Keratinocyte (primary cell): ENCODE data around the gene ANTKMT. TPM values are rescaled to one million over a fixed set of nuclear protein-coding genes. Genes with fewer than 3 reads are reported as not detected.

Experiments
- DNase-seq: peaks from one replicate; pipeline ENCODE4 v3.0.0-alpha.2; 2011; ENCODE audit warnings: low read depth, missing footprints, low spot score
- FAIRE-seq: peaks from 2 replicates; lab custom pipeline; 2011; peaks lifted over from hg19 to GRCh38; lab: Jason Lieb, UNC
- H2AFZ ChIP-seq: 2 replicates; pipeline ENCODE4 v1.6.0; 2012; ENCODE audit warnings: low read length, control low read depth, inconsistent platforms; ENCODE audit not compliant: control insufficient read depth
- H3K27ac ChIP-seq: 2 replicates; pipeline ENCODE4 v1.5.1; 2011; ENCODE audit warnings: low read length; ENCODE audit not compliant: control insufficient read depth, insufficient read depth
- H3K27me3 ChIP-seq: 3 replicates; pipeline ENCODE4 v1.6.0; 2011; ENCODE audit warnings: low read length; ENCODE audit not compliant: control insufficient read depth, insufficient read depth; ENCODE audit errors: extremely low read depth
- H3K36me3 ChIP-seq, 2 experiments: 2 replicates in 1 of 2; 3 replicates in 1 of 2; pipeline ENCODE4 v1.5.1; 2011; ENCODE audit warnings: low read length in 2 of 2, mild to moderate bottlenecking in 1 of 2; ENCODE audit not compliant: control insufficient read depth in 2 of 2, insufficient read depth in 2 of 2; ENCODE audit errors: extremely low read depth in 1 of 2
- H3K4me1 ChIP-seq: 3 replicates; pipeline ENCODE4 v1.5.1; 2011; ENCODE audit warnings: low read length; ENCODE audit not compliant: control insufficient read depth, insufficient read depth; ENCODE audit errors: extremely low read depth
- H3K4me2 ChIP-seq: 3 replicates; pipeline ENCODE4 v1.6.0; 2011; ENCODE audit warnings: low read depth, low read length; ENCODE audit not compliant: control insufficient read depth, insufficient read depth; ENCODE audit errors: extremely low read depth
- H3K4me3 ChIP-seq, 3 experiments: fragments of 200-600 bp in 1 of 3; sonication (generic) in 1 of 3; 2 replicates in 2 of 3; 3 replicates in 1 of 3; pipeline ENCODE4 v1.5.1; 2011 to 2016; ENCODE audit warnings: low read length in 3 of 3, mild to moderate bottlenecking in 3 of 3, control low read depth in 2 of 3, inconsistent platforms in 1 of 3, low read depth in 1 of 3, mixed read lengths in 1 of 3, mixed run types in 1 of 3, moderate library complexity in 1 of 3; ENCODE audit not compliant: control insufficient read depth in 2 of 3, insufficient read depth in 2 of 3; ENCODE audit errors: extremely low read depth in 1 of 3
- H3K79me2 ChIP-seq: 2 replicates; pipeline ENCODE4 v1.6.0; 2012; ENCODE audit warnings: low read length; ENCODE audit not compliant: control insufficient read depth, insufficient read depth
- H3K9ac ChIP-seq: 3 replicates; pipeline ENCODE4 v1.6.0; 2011; ENCODE audit warnings: low read length; ENCODE audit not compliant: control insufficient read depth, insufficient read depth; ENCODE audit errors: extremely low read depth
- H3K9me1 ChIP-seq: 3 replicates; pipeline ENCODE4 v1.6.0; 2011; ENCODE audit warnings: low read length; ENCODE audit not compliant: control insufficient read depth, insufficient read depth; ENCODE audit errors: extremely low read depth
- H3K9me3 ChIP-seq: 2 replicates; pipeline ENCODE4 v1.5.1; 2012; ENCODE audit warnings: low read depth, low read length; ENCODE audit not compliant: control insufficient read depth
- H4K20me1 ChIP-seq: 3 replicates; pipeline ENCODE4 v1.6.0; 2011; ENCODE audit warnings: low read length; ENCODE audit not compliant: control insufficient read depth, insufficient read depth; ENCODE audit errors: extremely low read depth
- EZH2 ChIP-seq: IDR thresholded peaks from one replicate; pipeline ENCODE4 v1.6.1; 2012; ENCODE audit warnings: inconsistent platforms, mild to moderate bottlenecking, low read length, moderate library complexity
- dilution Hi-C: fragments of 300-500 bp; cut with MboI; formaldehyde crosslinking; loops from one replicate; pipeline ENCODE4 v1.7.0; 2020; ENCODE audit warnings: low sequenced_read_pairs; ENCODE audit not compliant: extremely low pct_ligation_motif_present
- polyA plus RNA-seq, 5 experiments: library from polyadenylated mRNA; depleted of rRNA in 3 of 5; stranded (reverse) in 3 of 5; stranded (forward) in 1 of 5; unstranded in 1 of 5; fragments of >200 nt; gene quantifications; 1 replicate in 1 of 5; 2 replicates in 3 of 5; 3 replicates in 1 of 5; pipeline versions ENCODE4 v1.2.1 to v1.2.3, GENCODE V29; 2011 to 2012; ENCODE audit warnings: missing spikeins in 2 of 5, low read depth in 1 of 5, low replicate concordance in 1 of 5
- TF ChIP-seq, protein P1 (sequence below), 3 experiments: IDR thresholded peaks in 1 of 3; conservative IDR thresholded peaks in 1 of 3; optimal IDR thresholded peaks in 1 of 3; 2 replicates in 2 of 3; 3 replicates in 1 of 3; pipeline versions ENCODE3 to v1.5.1; 2011; ENCODE audit warnings: low read length in 3 of 3, mild to moderate bottlenecking in 3 of 3, moderate library complexity in 2 of 3, control low read depth in 1 of 3, inconsistent platforms in 1 of 3; ENCODE audit not compliant: insufficient read depth in 2 of 3; ENCODE audit errors: extremely low read depth in 1 of 3

ANTKMT gene
- polyA plus RNA-seq, 1 donor (not counting 4 experiments of a cell fraction or from before 2014, with no cell fraction given), result 5.6 TPM

DNA sequence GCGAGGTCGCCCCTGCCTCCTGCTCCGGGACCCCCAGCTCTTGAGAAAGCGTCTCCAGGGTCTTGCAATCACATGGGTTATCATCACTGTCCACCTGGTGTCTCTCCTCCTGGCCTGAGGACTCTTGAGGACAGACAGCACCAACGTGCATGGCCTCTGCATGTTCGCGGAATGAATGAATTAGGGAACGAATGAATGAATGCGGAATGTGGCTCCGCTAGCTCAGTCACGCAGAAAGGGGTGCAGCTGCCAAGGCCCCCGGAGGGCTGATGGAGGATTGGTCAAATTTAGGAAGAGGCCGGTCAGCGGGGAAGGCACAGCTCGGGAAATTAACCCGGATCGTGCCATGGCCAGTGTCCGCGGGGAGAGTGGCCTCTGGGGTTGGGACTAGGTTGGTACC is 18.6 kb upstream of the ANTKMT start:
- peaks cover 5% of the 10 kb centered on the region for H4K20me1 ChIP-seq
- no peak for DNase-seq
- H3K9me3 ChIP-seq, result no peaks in the 10 kb centered on the region
- H3K79me2 ChIP-seq, result no peaks in the 10 kb centered on the region
- no peak overlapping the region for H3K4me3 ChIP-seq
- dilution Hi-C loops, result no loop called here
- no peak for FAIRE-seq
- no peak overlapping the region for H2AFZ ChIP-seq
- H3K27me3 ChIP-seq, result peaks cover 68% of the 10 kb centered on the region
- no peak overlapping the region for H3K9ac ChIP-seq
- H3K27ac ChIP-seq, result no peak overlapping the region
- H3K4me2 ChIP-seq, result no peak overlapping the region
- H3K9me1 ChIP-seq, result no peaks in the 10 kb centered on the region
- no peak for TF ChIP-seq EZH2
- H3K36me3 ChIP-seq, result no peaks in the 10 kb centered on the region
- no peaks in the 10 kb centered on the region for H3K4me1 ChIP-seq

DNA sequence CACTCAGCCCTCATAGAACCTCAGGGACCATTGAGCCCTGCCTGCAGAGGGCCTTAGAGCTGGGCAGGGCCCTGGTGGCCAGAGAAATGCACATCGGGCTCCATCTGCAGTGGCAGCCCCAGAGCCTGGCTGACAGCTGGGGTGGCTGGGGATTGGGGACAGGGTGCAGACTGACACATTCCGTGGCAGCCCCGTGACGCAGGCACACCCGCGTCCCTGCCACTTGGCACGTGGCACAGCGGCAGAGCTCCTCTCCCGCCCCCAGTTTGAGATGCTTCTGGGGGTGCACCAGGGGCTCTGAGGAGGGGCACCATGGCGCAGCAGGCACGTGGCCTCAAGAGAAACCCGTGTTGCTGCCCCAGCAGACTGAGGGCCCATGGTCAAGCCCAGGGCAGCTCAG is 17.5 kb upstream of the ANTKMT start:
- Histone ChIP-seq H3K9me3 (no peaks in the 10 kb centered on the region), H3K9me1 (no peaks in the 10 kb centered on the region), H3K4me1 (no peaks in the 10 kb centered on the region), H3K36me3 (no peaks in the 10 kb centered on the region), H2AFZ (no peak overlapping the region), H4K20me1 (peaks cover 5% of the 10 kb centered on the region), H3K79me2 (no peaks in the 10 kb centered on the region), H3K27me3 (peaks cover 79% of the 10 kb centered on the region), H3K4me2 (no peak overlapping the region), H3K9ac (no peak overlapping the region), H3K4me3 (no peak overlapping the region), H3K27ac (no peak overlapping the region)
- no peak for FAIRE-seq
- dilution Hi-C loops, result no loop called here
- DNase-seq, result no peak
- no peak for TF ChIP-seq EZH2

DNA sequence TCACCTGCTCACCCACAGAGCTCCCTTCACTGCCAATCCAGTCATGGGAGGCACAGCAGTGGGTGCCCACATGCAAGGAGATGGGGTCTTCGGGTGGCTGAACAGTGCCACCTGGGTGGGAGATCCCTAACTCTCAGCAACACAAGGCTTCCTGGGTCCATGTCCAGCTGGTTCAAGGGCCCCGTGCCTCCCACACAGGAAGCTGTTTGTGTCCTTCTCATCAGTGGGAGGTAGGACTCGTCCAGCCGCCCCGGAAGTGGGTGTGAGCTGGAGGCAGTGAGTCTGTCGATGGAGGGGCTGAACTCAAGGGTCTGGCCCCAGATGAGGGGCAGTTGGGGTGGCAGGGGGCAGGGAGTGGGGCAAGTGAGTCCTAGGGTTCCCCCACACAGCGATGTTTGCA is 16.9 kb upstream of the ANTKMT start:
- Histone ChIP-seq H3K27me3 (peaks cover 85% of the 10 kb centered on the region), H3K36me3 (no peaks in the 10 kb centered on the region), H3K9me3 (no peaks in the 10 kb centered on the region), H3K4me1 (no peaks in the 10 kb centered on the region), H3K79me2 (no peaks in the 10 kb centered on the region), H3K27ac (no peak overlapping the region), H3K4me3 (no peak overlapping the region), H3K4me2 (no peak overlapping the region), H2AFZ (no peak overlapping the region), H3K9ac (no peak overlapping the region), H4K20me1 (peaks cover 5% of the 10 kb centered on the region), H3K9me1 (no peaks in the 10 kb centered on the region)
- TF ChIP-seq EZH2, result no peak
- TF ChIP-seq, protein P1, sequence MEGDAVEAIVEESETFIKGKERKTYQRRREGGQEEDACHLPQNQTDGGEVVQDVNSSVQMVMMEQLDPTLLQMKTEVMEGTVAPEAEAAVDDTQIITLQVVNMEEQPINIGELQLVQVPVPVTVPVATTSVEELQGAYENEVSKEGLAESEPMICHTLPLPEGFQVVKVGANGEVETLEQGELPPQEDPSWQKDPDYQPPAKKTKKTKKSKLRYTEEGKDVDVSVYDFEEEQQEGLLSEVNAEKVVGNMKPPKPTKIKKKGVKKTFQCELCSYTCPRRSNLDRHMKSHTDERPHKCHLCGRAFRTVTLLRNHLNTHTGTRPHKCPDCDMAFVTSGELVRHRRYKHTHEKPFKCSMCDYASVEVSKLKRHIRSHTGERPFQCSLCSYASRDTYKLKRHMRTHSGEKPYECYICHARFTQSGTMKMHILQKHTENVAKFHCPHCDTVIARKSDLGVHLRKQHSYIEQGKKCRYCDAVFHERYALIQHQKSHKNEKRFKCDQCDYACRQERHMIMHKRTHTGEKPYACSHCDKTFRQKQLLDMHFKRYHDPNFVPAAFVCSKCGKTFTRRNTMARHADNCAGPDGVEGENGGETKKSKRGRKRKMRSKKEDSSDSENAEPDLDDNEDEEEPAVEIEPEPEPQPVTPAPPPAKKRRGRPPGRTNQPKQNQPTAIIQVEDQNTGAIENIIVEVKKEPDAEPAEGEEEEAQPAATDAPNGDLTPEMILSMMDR (optimal IDR thresholded peaks at IDR 0.05 in 1 of 3, IDR thresholded peaks at IDR 0.05 in 1 of 3, conservative IDR thresholded peaks at IDR 0.05 in 1 of 3; ENCODE audit: extremely low read depth in 1 of 3, insufficient read depth in 2 of 3, low read length in 3 of 3), result no peak
- dilution Hi-C loops, result no loop called here
- no peak for FAIRE-seq
- DNase-seq, result no peak
